Liver (tissue), 9 donors: ENCODE results near the gene WWP2. TPM values are rescaled to one million over a fixed set of nuclear protein-coding genes. Genes with fewer than 3 reads are reported as not detected.

ENCODE experiments used
- DNase-seq: peaks from one replicate; pipeline ENCODE4 v3.0.0-alpha.2; 2017; ENCODE audit warnings: low spot score
- H3K27ac ChIP-seq, 2 donors: one replicate each; pipeline ENCODE4 v1.7.0; 2013; ENCODE audit warnings: inconsistent platforms in 2 of 2, low read length in 2 of 2, control low read depth in 1 of 2, low read depth in 1 of 2, mild to moderate bottlenecking in 1 of 2
- H3K27me3 ChIP-seq, 4 donors: one replicate each; pipeline versions ENCODE4 v1.6.1 to v1.7.0; 2013; ENCODE audit warnings: low read length in 3 of 4, inconsistent platforms in 1 of 4, mild to moderate bottlenecking in 1 of 4, moderate library complexity in 1 of 4; ENCODE audit not compliant: control insufficient read depth in 4 of 4, insufficient read depth in 4 of 4
- H3K36me3 ChIP-seq, 4 donors: one replicate each; pipeline versions ENCODE4 v1.6.1 to v1.7.0; 2013; ENCODE audit warnings: low read length in 3 of 4, mild to moderate bottlenecking in 3 of 4, low read depth in 1 of 4, moderate library complexity in 1 of 4; ENCODE audit not compliant: control insufficient read depth in 4 of 4, insufficient read depth in 3 of 4
- H3K4me1 ChIP-seq, 4 donors: one replicate each; pipeline versions ENCODE4 v1.6.1 to v1.7.0; 2013; ENCODE audit warnings: low read length in 3 of 4, mild to moderate bottlenecking in 3 of 4, moderate library complexity in 1 of 4; ENCODE audit not compliant: control insufficient read depth in 4 of 4, insufficient read depth in 4 of 4
- H3K4me3 ChIP-seq, 3 donors: one replicate each; pipeline versions ENCODE4 v1.6.1 to v1.7.0; 2013; ENCODE audit warnings: low read length in 3 of 3, control low read depth in 1 of 3, low read depth in 1 of 3, mild to moderate bottlenecking in 1 of 3
- H3K9ac ChIP-seq, 2 donors: one replicate each; pipeline ENCODE4 v1.7.0; 2013; ENCODE audit warnings: low read length in 2 of 2, mild to moderate bottlenecking in 2 of 2, moderate library complexity in 2 of 2, control low read depth in 1 of 2, low read depth in 1 of 2
- H3K9me3 ChIP-seq, 4 donors: one replicate each; pipeline versions ENCODE4 v1.6.1 to v1.7.0; 2013; ENCODE audit warnings: low read length in 3 of 4; ENCODE audit not compliant: control insufficient read depth in 4 of 4
- CTCF ChIP-seq: fragments of 150-350 bp; IDR thresholded peaks from 2 replicates; pipeline ENCODE4 v1.5.1; 2017; ENCODE audit warnings: improper control_type of control experiment, low read depth, low read length; ENCODE audit not compliant: missing input control
- EGR1 ChIP-seq, 2 donors: IDR thresholded peaks; 2 replicates each; pipeline ENCODE4 v1.6.1; 2016 to 2018; ENCODE audit warnings: antibody characterized with exemption in 2 of 2, low read depth in 2 of 2
- FOXA1 ChIP-seq: IDR thresholded peaks from 2 replicates; pipeline ENCODE4 v1.6.1; 2016; ENCODE audit warnings: antibody characterized with exemption
- FOXA2 ChIP-seq: IDR thresholded peaks from 2 replicates; pipeline ENCODE4 v1.6.1; 2016; ENCODE audit warnings: antibody characterized with exemption
- GABPA ChIP-seq, 2 donors: IDR thresholded peaks in 1 of 2; conservative IDR thresholded peaks in 1 of 2; 2 replicates each; pipeline ENCODE4 v1.6.1; 2016; ENCODE audit warnings: antibody characterized with exemption in 2 of 2, mild to moderate bottlenecking in 1 of 2, moderate library complexity in 1 of 2
- HNF4A ChIP-seq, 2 donors: conservative IDR thresholded peaks; 2 replicates each; pipeline ENCODE4 v1.6.1; 2016; ENCODE audit warnings: antibody characterized with exemption in 2 of 2, mild to moderate bottlenecking in 2 of 2
- HNF4G ChIP-seq: IDR thresholded peaks from 2 replicates; pipeline ENCODE4 v1.6.1; 2016; ENCODE audit warnings: antibody characterized with exemption
- JUND ChIP-seq, 2 donors: IDR thresholded peaks; 2 replicates each; pipeline ENCODE4 v1.6.1; 2016; ENCODE audit warnings: antibody characterized with exemption in 2 of 2
- MAX ChIP-seq: IDR thresholded peaks from 2 replicates; pipeline ENCODE4 v1.6.1; 2016; ENCODE audit warnings: antibody characterized with exemption
- NR2F2 ChIP-seq: IDR thresholded peaks from 2 replicates; pipeline ENCODE4 v1.6.1; 2016; ENCODE audit warnings: antibody characterized with exemption
- RAD21 ChIP-seq, 2 donors: IDR thresholded peaks; 2 replicates each; pipeline ENCODE4 v1.6.1; 2016; ENCODE audit warnings: antibody characterized with exemption in 2 of 2, mild to moderate bottlenecking in 2 of 2
- RXRA ChIP-seq, 2 donors: IDR thresholded peaks; 2 replicates each; pipeline ENCODE4 v1.6.1; 2017 to 2018; ENCODE audit warnings: antibody characterized with exemption in 2 of 2, mild to moderate bottlenecking in 1 of 2
- SP1 ChIP-seq: IDR thresholded peaks from 2 replicates; pipeline ENCODE4 v1.6.1; 2018; ENCODE audit warnings: antibody characterized with exemption, mild to moderate bottlenecking
- TAF1 ChIP-seq: conservative IDR thresholded peaks from 2 replicates; pipeline ENCODE4 v1.6.1; 2016; ENCODE audit warnings: antibody characterized with exemption, mild to moderate bottlenecking
- YY1 ChIP-seq: IDR thresholded peaks from 2 replicates; pipeline ENCODE4 v1.6.1; 2016; ENCODE audit warnings: antibody characterized with exemption, mild to moderate bottlenecking
- WGBS: extraction: QIAGEN DNeasy Blood & Tissue Kit; methylation state at CpG from one replicate; pipeline ENCODE4 v1.1.7; 2013; 5-methylcytosine and 5-hydroxymethylcytosine counted together
- polyA plus RNA-seq, 2 donors: library from polyadenylated mRNA; stranded (reverse) in 1 of 2; unstranded in 1 of 2; fragments of 200-250 nt in 1 of 2; fragments of >200 nt in 1 of 2; fragmentation: Nextera tagmentation in 1 of 2; extraction: Ambion mirVana in 1 of 2; gene quantifications; one replicate each; pipeline versions ENCODE4 v1.2.1 to v1.2.3, GENCODE V29; 2013 to 2015
- total RNA-seq, 2 donors: library from RNA; depleted of rRNA; stranded (reverse); fragments of >200 nt; gene quantifications; one replicate each; pipeline ENCODE4 v1.2.3, GENCODE V29; 2014
- TF ChIP-seq, protein P1 (sequence below): IDR thresholded peaks from 2 replicates; pipeline ENCODE4 v1.6.1; 2016; ENCODE audit warnings: antibody characterized with exemption, mild to moderate bottlenecking
- TF ChIP-seq, protein P2 (sequence below): IDR thresholded peaks from 2 replicates; pipeline ENCODE4 v1.6.1; 2016; ENCODE audit warnings: antibody characterized with exemption
- donor health status: healthy.
- donor health status: healthy.
- donor health status: healthy.
- donor health status: healthy.
- donor health status: healthy.

WWP2 gene
- total and polyA plus RNA-seq, 4 donors: 8.6 to 22.7 (median 13.6) TPM

GRCh38 chr16:69932228-69932627 lies 170.1 kb downstream of the WWP2 start:
- Histone ChIP-seq H3K9me3 (no peaks in the 10 kb centered on the region), H3K4me3 (no peak overlapping the region), H3K27me3 (no peaks in the 10 kb centered on the region), H3K9ac (no peak overlapping the region), H3K4me1 (no peaks in the 10 kb centered on the region), H3K27ac (no peak overlapping the region), H3K36me3 (peaks cover 9 to 50% (median 17%) of the 10 kb centered on the region in 4 donors)
- 90% methylated on average over 9 of the region's 9 CpGs for WGBS
- TF ChIP-seq TAF1 (no peak), RXRA (IDR thresholded peaks at IDR 0.05) (no peak), CTCF (no peak), FOXA2 (no peak), YY1 (no peak), FOXA1 (no peak), HNF4G (no peak), EGR1 (IDR thresholded peaks at IDR 0.05; ENCODE audit: low read depth in 2 of 2) (no peak), SP1 (no peak), GABPA (IDR thresholded peaks at IDR 0.05 in 1 of 2, conservative IDR thresholded peaks at IDR 0.05 in 1 of 2) (no peak), RAD21 (IDR thresholded peaks at IDR 0.05) (no peak), HNF4A (conservative IDR thresholded peaks at IDR 0.05) (no peak), MAX (no peak), NR2F2 (no peak)
- TF ChIP-seq, protein P1, sequence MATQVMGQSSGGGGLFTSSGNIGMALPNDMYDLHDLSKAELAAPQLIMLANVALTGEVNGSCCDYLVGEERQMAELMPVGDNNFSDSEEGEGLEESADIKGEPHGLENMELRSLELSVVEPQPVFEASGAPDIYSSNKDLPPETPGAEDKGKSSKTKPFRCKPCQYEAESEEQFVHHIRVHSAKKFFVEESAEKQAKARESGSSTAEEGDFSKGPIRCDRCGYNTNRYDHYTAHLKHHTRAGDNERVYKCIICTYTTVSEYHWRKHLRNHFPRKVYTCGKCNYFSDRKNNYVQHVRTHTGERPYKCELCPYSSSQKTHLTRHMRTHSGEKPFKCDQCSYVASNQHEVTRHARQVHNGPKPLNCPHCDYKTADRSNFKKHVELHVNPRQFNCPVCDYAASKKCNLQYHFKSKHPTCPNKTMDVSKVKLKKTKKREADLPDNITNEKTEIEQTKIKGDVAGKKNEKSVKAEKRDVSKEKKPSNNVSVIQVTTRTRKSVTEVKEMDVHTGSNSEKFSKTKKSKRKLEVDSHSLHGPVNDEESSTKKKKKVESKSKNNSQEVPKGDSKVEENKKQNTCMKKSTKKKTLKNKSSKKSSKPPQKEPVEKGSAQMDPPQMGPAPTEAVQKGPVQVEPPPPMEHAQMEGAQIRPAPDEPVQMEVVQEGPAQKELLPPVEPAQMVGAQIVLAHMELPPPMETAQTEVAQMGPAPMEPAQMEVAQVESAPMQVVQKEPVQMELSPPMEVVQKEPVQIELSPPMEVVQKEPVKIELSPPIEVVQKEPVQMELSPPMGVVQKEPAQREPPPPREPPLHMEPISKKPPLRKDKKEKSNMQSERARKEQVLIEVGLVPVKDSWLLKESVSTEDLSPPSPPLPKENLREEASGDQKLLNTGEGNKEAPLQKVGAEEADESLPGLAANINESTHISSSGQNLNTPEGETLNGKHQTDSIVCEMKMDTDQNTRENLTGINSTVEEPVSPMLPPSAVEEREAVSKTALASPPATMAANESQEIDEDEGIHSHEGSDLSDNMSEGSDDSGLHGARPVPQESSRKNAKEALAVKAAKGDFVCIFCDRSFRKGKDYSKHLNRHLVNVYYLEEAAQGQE: no peak
- TF ChIP-seq, protein P2, sequence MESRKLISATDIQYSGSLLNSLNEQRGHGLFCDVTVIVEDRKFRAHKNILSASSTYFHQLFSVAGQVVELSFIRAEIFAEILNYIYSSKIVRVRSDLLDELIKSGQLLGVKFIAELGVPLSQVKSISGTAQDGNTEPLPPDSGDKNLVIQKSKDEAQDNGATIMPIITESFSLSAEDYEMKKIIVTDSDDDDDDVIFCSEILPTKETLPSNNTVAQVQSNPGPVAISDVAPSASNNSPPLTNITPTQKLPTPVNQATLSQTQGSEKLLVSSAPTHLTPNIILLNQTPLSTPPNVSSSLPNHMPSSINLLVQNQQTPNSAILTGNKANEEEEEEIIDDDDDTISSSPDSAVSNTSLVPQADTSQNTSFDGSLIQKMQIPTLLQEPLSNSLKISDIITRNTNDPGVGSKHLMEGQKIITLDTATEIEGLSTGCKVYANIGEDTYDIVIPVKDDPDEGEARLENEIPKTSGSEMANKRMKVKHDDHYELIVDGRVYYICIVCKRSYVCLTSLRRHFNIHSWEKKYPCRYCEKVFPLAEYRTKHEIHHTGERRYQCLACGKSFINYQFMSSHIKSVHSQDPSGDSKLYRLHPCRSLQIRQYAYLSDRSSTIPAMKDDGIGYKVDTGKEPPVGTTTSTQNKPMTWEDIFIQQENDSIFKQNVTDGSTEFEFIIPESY: no peak
- DNase-seq: no peak

DNA sequence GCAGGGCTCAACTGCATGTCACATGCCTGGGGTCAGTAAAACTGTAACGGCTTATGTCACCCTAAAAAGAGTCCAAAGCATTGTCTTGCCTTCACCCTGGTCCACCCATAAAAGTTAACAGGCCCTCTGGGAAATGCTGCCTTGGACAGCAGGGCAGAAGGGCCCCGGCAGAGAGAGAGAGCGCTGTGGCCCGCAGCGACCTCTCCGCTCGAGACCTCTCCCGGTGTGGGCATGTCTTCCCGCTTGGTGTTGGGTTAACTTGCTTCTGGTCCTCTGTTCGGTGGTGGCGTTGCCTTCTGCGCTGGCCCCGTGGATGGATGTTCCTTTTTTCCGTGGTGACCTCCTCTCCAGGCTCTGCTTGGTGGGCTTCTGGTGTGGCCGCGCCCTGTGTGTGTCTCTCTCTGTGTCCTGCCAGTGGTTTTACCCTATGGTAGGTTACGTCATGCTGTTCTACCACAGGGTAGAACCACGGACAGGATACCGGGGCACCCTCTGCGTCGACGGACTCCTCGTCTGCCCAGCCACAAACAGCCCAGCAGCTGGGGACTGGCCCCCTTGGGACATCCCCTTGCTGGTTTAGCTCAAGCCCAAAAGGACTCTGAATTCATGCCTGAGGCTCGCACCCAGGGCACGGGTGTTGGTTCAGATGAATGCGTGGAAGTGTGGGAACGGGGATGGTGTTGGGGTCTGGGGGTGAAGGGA lies 170.7 kb downstream of the WWP2 start:
- H3K4me1 ChIP-seq: no peaks in the 10 kb centered on the region
- H3K4me3 ChIP-seq: no peak overlapping the region
- no peak overlapping the region for H3K27ac ChIP-seq
- no peak overlapping the region for H3K9ac ChIP-seq
- H3K9me3 ChIP-seq: no peaks in the 10 kb centered on the region
- DNase-seq: no peak
- H3K27me3 ChIP-seq: no peaks in the 10 kb centered on the region
- WGBS: 93% methylated on average over 27 of the region's 27 CpGs
- peaks cover 11 to 56% (median 21%) of the 10 kb centered on the region in 4 donors for H3K36me3 ChIP-seq
- TF ChIP-seq JUND (IDR thresholded peaks at IDR 0.05) (no peak), NR2F2 (no peak), TAF1 (no peak), EGR1 (IDR thresholded peaks at IDR 0.05; ENCODE audit: low read depth in 2 of 2) (no peak), FOXA1 (no peak), SP1 (no peak)
